Left forelimb (tissue), 1 donor: ENCODE measurements around the gene TIMP2.
"Not testable (repeated sequence)": the region's sequence is repeated elsewhere in the genome, so short reads cannot be mapped to it uniquely, and the experiment has no call there.

Source experiments
- DNase-seq: peaks from one replicate; pipeline ENCODE4 v3.0.0-alpha.2; 2018; ENCODE audit warnings: low spot score

Gene TIMP2, protein sequence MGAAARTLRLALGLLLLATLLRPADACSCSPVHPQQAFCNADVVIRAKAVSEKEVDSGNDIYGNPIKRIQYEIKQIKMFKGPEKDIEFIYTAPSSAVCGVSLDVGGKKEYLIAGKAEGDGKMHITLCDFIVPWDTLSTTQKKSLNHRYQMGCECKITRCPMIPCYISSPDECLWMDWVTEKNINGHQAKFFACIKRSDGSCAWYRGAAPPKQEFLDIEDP

DNA sequence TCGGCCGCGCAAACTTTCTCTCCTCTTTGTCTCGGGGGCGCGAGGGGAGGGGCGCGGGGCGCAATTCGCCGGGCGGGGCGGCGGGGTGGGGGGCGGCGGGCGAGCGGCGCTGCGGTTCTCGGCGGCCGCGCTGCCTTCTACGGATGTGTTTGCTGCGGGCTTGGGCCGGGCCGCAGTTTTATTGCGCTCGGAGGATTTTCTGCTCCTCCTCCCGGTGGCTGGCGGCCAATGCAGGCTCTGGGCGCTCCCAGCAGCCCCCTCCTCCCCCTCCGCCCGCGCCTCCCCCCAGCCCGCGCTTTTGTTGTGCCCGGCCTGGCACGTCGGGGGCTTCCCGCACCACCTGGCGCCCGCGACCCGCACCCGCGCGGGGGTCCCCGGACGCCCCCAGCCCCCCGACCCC lies at the start of gene TIMP2:
Gene TIMP2, minus strand, starts transcription at position 154 of the 400 bp plus-strand sequence. CDS start 299 bp downstream, outside the sequence.
- peak; percentile 95 for DNase-seq

DNA sequence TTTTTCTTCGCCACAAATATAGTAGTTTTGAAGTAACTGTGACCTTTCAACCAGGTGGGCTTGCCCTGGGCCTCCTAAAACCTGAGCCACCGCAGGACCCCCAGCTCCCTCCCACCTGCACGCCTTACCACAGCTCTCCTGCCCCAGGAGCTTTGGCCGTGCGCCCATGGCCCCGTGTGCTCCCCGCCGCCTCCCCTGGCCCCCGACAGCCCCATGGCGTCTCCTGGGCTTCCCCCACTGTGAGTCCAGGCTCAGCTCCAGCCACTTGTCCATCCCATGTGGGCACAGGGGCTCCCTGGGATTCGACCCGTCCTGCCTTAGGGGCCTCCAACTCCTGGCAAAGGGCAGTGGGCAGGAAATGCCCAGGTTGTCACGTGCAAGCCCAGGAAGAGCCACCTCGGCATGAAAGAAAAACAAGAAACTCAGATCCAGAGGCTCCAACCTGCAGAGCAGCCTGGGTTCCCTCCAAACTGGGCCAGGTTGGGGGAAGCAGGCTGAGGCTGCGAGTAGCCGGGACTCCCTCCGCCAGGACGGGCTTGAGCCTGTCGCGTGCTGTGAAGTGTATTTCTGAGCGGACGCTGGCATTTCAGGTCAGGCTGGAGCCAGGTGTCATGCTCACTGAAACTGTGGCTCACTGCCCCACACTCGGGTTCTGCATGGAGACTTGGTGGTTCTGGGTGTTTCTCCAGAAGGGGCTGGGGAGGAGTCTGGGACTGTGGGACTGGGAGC lies 48.8 kb upstream of the TIMP2 start:
- no peak for DNase-seq

DNA sequence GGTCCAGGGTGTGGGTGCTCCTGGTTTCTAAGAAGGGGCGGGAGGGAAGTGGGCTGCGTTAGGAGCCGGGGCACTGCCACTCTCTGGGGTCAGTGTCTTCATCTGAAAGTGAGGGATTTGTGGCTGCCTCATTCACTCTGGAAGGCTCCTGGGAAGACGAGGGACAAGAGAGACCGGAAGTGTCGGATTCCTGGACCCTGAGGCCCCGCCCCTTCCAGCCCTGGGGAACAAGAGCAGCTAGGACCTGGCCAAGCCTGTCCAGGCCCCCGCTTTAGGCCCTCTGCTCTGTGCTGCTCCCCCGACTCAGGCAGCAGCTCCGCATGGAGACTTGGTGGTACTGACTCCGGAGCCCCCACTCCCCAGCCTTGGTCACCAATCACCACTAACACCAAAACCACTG lies 48.0 kb upstream of the TIMP2 start:
- no peak for DNase-seq

- no peak for DNase-seq
Measured at GRCh38 chr17:78972507-78973105, 47.4 kb upstream of the TIMP2 start.

DNA sequence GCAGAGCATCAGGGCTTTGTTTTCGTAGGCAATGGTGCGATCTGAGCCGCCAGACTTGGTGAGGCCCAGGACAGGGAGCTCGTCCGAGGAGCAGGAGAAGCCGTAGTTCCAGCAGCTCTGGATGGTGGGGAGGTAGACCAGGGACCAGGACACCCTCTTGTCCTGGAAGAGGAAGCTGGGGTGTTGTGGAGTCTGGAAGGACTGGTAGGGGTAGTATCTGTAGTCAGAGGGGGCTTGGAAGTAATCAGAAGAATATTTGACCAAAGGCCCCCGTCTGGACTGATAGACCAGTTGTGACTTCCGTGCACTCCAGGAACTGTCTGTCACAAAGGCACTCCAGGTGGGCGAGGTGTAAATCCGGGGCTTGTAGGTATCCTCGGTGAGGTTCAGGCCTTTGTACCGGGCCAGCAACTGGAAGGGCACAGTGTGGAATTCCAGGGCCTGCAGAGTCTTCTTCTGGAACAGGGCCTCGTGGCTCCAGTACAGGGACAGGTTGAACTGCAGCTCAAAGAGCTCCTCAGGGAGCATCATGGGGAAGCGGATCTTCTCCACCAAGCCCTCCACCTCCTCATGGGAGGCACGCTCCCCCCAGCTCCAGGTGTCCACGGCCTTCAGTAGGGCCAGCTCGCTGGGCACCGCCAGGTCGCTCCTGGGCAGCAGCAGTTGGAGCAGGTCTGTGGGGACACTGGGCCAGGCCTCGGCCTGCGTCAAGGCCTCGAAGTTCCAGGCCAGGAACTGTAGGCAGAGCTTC lies 46.7 kb upstream of the TIMP2 start:
- DNase-seq = no peak

GRCh38 chr17:78970834-78971755 lies 45.9 kb upstream of the TIMP2 start:
- peak; percentile 83 for DNase-seq

GRCh38 chr17:78969865-78970264 lies 44.7 kb upstream of the TIMP2 start:
- DNase-seq = no peak

DNA sequence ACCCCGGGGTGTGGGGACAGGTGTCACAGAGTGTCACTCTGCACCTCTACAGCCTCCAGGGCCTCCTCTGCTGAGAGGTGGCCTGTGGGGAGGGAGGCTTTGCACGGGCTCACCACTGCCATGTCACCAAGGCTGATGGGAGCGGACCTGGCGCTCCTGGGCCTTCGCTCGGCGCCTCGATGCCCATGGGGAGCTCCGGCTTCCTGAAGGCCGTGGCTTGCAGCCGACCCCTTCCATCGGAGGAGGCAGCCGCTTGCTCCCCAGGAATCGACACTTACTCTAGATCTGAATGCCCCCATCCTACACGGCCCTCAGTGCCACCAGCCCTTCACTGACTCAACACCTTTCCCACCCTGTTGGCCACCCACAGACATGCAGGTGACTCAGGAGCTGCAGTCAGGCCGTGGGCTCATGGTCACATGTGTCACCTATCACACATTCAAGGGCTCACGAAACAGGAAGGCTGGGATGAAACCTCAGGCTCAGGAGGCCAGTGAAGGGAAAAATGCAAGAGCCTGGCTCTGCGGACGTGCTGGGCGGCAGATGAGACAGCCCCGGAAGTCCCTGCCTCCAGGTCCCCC lies 42.7 kb upstream of the TIMP2 start:
- no peak for DNase-seq

GRCh38 chr17:78966910-78967600 lies 41.9 kb upstream of the TIMP2 start:
- DNase-seq = no peak

GRCh38 chr17:78966123-78966813 lies 41.1 kb upstream of the TIMP2 start:
- DNase-seq = no peak

- DNase-seq = no peak
Measured at GRCh38 chr17:78965491-78965924, 40.3 kb upstream of the TIMP2 start.

GRCh38 chr17:78963378-78963777 lies 38.2 kb upstream of the TIMP2 start:
- no peak for DNase-seq

- DNase-seq = not testable (repeated sequence)
Measured at GRCh38 chr17:78962984-78963348, 37.8 kb upstream of the TIMP2 start.

DNA sequence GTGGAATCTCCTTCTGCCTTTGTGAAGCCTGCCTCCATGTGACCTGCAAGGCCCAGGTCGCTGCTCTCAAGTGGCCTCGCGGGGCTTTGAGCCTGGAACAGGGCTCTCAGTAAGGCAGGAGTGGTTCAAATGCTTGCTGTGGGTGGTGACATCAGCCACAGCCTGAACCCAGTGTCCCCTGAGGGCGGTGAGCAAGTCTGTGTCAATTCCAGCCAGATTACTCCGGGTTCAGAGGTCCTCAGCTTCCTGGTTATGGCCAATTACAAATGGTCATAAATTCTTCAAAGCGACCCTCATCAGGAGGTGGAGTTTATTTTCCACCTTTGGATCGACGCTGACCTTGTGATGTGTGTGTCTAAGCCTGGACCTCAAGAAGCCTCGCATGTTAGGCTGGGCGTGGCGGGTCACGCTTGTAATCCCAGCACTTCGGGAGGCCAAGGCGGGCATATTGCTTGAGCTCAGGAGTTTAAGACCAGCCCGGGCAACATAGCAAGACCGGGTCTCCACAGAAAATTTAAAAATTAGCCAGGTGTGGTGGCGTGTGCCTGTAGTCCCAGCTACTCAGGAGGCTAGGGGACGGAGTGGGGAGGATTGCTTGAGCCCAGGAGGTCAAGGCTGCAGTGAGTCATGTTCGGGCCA lies 37.3 kb upstream of the TIMP2 start:
- no peak for DNase-seq

DNA sequence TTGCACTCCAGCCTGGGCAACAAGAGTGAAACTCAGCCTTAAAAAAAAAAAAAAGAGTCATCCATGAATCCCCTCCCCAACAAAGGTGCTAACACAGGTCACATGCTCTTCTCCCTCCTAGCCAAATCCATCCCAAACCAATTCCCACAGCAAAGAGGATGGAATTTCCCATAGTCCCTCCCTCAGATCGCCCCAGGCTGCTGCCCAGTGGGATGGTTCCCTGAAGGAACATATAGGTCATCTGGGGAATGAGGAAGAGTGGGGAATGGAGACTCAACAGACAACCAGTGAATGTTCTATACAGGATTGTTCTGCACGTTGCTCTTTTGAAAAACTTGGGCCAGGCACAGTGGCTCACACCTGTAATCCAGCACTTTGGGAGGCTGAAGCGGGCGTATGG lies 36.4 kb upstream of the TIMP2 start:
- no peak for DNase-seq

GRCh38 chr17:78960928-78961327 lies 35.7 kb upstream of the TIMP2 start:
- DNase-seq = peak; percentile 69

- DNase-seq = no peak
Measured at GRCh38 chr17:78959803-78960202, 34.6 kb upstream of the TIMP2 start.

DNA sequence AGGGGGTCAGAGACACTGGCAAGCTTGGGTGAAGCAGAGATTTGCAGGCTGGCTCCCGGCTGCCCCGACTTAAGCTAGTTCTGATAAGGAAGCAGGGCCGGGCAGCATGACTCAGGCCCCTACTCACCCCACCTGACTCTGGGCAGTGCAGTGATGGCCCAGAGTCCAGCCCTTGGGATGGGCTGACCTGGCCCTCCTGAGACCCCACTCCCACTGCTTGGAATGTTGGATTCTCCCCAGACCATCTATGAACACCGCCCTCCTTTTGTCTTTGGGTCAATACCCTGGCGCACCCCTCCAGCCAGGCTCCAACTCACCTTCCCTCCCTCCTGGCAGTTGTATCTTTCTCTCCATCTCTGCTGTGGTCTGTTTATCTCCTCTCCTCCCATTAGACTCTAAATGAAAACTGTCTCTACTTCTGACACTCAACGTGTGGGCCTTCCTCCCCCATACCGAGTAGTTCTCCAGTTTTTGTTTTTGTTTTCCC lies 33.5 kb upstream of the TIMP2 start:
- no peak for DNase-seq

DNA sequence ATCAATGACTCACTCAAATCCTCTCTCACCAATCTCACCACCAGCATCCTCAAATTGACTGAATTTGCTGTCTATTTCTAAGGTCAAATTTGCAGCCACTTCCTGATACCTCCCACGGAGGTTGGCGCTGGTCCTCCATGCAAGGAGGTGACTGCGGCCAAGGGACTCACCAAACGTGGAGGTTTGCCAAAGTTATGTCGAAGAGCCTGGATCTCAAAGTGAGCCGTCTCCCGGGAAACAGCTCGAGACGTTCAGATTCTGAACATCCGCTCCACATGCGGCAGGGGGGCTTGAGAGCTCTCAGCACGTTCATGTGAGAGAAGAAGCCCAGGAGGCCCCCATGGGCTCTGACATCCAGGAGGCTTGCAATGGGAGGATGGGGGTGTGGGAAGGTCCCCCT lies 31.9 kb upstream of the TIMP2 start:
- DNase-seq = no peak
